Endothelial cell of umbilical vein (primary cell): ENCODE measurements around the gene OR2F1.
"Not testable (repeated sequence)": the region's sequence is repeated elsewhere in the genome, so short reads cannot be mapped to it uniquely, and the experiment has no call there.

Source experiments
- EZH2 ChIP-seq: IDR thresholded peaks from 2 replicates; pipeline ENCODE4 v1.6.1; 2012; ENCODE audit warnings: borderline replicate concordance, low read depth, mild to moderate bottlenecking, moderate library complexity, low read length, inconsistent platforms; ENCODE audit not compliant: severe bottlenecking
- POLR2AphosphoS5 ChIP-seq: IDR thresholded peaks from 2 replicates; pipeline ENCODE4 v1.6.1; 2012; ENCODE audit warnings: low read depth, mild to moderate bottlenecking, control low read depth, low read length, moderate library complexity; ENCODE audit not compliant: insufficient read depth
- TF ChIP-seq, protein P1 (sequence below), 2 donors: IDR thresholded peaks; 1 replicate in 1 of 2; 2 replicates in 1 of 2; pipeline ENCODE4 v1.5.1; 2011; ENCODE audit warnings: low read length in 2 of 2, mild to moderate bottlenecking in 2 of 2, moderate library complexity in 2 of 2, control low read depth in 1 of 2, inconsistent platforms in 1 of 2, low read depth in 1 of 2; ENCODE audit not compliant: insufficient read depth in 1 of 2; ENCODE audit errors: extremely low read depth in 1 of 2
- TF ChIP-seq, protein P2 (sequence below): IDR thresholded peaks from 2 replicates; pipeline ENCODE4 v1.6.1; 2011; ENCODE audit not compliant: insufficient read depth, insufficient read length

DNA sequence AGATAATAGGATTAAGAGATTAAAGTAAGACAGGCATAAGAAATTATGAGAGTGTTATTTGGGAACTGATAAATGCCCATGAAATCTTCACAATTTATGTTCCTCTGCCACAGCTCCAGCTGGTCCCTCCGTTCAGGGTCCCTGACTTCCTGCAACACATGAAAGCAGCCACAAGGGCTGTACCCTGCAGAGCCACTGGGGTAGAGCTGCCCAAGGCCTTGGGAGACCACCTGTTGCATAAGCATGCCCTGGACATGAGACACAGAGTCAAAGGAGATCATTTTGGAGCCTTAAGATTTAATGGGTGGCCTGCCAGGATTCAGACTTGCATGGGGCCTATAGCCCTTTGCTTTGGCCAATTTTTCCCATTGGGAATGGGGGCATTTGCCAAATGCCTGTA lies 56.2 kb downstream of the OR2F1 start:
- TF ChIP-seq, protein P1, sequence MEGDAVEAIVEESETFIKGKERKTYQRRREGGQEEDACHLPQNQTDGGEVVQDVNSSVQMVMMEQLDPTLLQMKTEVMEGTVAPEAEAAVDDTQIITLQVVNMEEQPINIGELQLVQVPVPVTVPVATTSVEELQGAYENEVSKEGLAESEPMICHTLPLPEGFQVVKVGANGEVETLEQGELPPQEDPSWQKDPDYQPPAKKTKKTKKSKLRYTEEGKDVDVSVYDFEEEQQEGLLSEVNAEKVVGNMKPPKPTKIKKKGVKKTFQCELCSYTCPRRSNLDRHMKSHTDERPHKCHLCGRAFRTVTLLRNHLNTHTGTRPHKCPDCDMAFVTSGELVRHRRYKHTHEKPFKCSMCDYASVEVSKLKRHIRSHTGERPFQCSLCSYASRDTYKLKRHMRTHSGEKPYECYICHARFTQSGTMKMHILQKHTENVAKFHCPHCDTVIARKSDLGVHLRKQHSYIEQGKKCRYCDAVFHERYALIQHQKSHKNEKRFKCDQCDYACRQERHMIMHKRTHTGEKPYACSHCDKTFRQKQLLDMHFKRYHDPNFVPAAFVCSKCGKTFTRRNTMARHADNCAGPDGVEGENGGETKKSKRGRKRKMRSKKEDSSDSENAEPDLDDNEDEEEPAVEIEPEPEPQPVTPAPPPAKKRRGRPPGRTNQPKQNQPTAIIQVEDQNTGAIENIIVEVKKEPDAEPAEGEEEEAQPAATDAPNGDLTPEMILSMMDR (IDR thresholded peaks at IDR 0.05; ENCODE audit: extremely low read depth in 1 of 2, insufficient read depth in 1 of 2, low read depth in 1 of 2, low read length in 2 of 2): not testable (repeated sequence)
- TF ChIP-seq POLR2AphosphoS5, EZH2: not testable (repeated sequence)
- TF ChIP-seq, protein P2, sequence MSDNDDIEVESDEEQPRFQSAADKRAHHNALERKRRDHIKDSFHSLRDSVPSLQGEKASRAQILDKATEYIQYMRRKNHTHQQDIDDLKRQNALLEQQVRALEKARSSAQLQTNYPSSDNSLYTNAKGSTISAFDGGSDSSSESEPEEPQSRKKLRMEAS: not testable (repeated sequence)
